HepG2 (cell line): ENCODE results near the gene CPNE4. TPM values are rescaled to one million over a fixed set of nuclear protein-coding genes. Genes with fewer than 3 reads are reported as not detected.

Source experiments
- ATAC-seq: fragments of 200-7000 bp; cut with Tn5 transposase; 3 replicates; pipeline ENCODE4 v1.9.1; 2020; ENCODE audit warnings: mild to moderate bottlenecking, moderate library complexity
- BruUV-seq: library from RNA; stranded (reverse); fragments of 400-500 nt; replicated peaks from 2 replicates; lab custom pipeline; 2021; lab: Mats Ljungman, UMichigan
- CTCF ChIA-PET: fragments of 300-600 bp; formaldehyde crosslinking; extraction: SDS; loops from one replicate; lab custom pipeline; 2021; ENCODE audit warnings: low total read pairs, inconsistent platforms, low intra/inter-chr PET ratio; lab: Yijun Ruan, JAX
- POLR2A ChIA-PET: fragments of 350-600 bp; sonication (Branson Sonifier 250); formaldehyde crosslinking; loops from one replicate; lab custom pipeline; 2020; ENCODE audit warnings: antibody characterized with exemption, inconsistent platforms; lab: Yijun Ruan, JAX
- DNase-seq: peaks from one replicate; pipeline ENCODE4 v3.0.0-alpha.2; 2015; ENCODE audit warnings: low spot score
- FAIRE-seq: peaks from 3 replicates; lab custom pipeline; 2011; peaks lifted over from hg19 to GRCh38; lab: Jason Lieb, UNC
- H2AFZ ChIP-seq: one replicate; pipeline ENCODE4 v1.6.1; 2011; ENCODE audit warnings: low read length, inconsistent platforms
- H3K27ac ChIP-seq: fragments of 300-600 bp; 3 replicates; pipeline ENCODE4 v1.8.0; 2011; ENCODE audit warnings: mixed run types, mild to moderate bottlenecking, mixed read lengths, low read length, inconsistent platforms; ENCODE audit not compliant: insufficient read depth; ENCODE audit errors: extremely low read length
- H3K27me3 ChIP-seq, 2 experiments: fragments of 200-600 bp in 1 of 2; 2 replicates in 1 of 2; 3 replicates in 1 of 2; pipeline versions ENCODE4 v1.6.0 to v1.8.0; 2011; ENCODE audit warnings: low read length in 2 of 2, mild to moderate bottlenecking in 2 of 2, moderate library complexity in 2 of 2, inconsistent platforms in 1 of 2; ENCODE audit not compliant: insufficient read depth in 2 of 2, control insufficient read depth in 1 of 2
- H3K36me3 ChIP-seq, 2 experiments: fragments of 200-600 bp in 1 of 2; replicated peaks in 1 of 2; 2 replicates in 1 of 2; 3 replicates in 1 of 2; pipeline versions ENCODE4 v1.5.1 to v1.8.0; 2011; ENCODE audit warnings: low read length in 2 of 2, inconsistent platforms in 1 of 2; ENCODE audit not compliant: insufficient read depth in 2 of 2, control insufficient read depth in 1 of 2
- H3K4me1 ChIP-seq: 2 replicates; pipeline ENCODE4 v1.5.1; 2012; ENCODE audit warnings: low read length, inconsistent platforms; ENCODE audit not compliant: insufficient read depth
- H3K4me2 ChIP-seq: 2 replicates; pipeline ENCODE4 v1.6.0; 2011; ENCODE audit warnings: low read depth, low read length, inconsistent platforms
- H3K4me3 ChIP-seq, 3 experiments: fragments of 200-600 bp in 1 of 3; sonication (generic), shearing (Covaris generic) in 1 of 3; replicated peaks in 1 of 3; 2 replicates each; pipeline ENCODE4 v1.5.1; 2011 to 2016; ENCODE audit warnings: low read length in 3 of 3, inconsistent platforms in 2 of 3, low read depth in 2 of 3, mild to moderate bottlenecking in 2 of 3, control low read depth in 1 of 3, mixed read lengths in 1 of 3; ENCODE audit not compliant: insufficient read depth in 1 of 3
- H3K79me2 ChIP-seq: one replicate; pipeline ENCODE4 v1.6.1; 2011; ENCODE audit warnings: low read length, inconsistent platforms; ENCODE audit not compliant: insufficient read depth
- H3K9ac ChIP-seq: 2 replicates; pipeline ENCODE4 v1.6.0; 2011; ENCODE audit warnings: mild to moderate bottlenecking, low read depth, low read length, inconsistent platforms; ENCODE audit not compliant: insufficient read depth
- H3K9me3 ChIP-seq: 2 replicates; pipeline ENCODE4 v1.5.1; 2012; ENCODE audit warnings: mild to moderate bottlenecking, low read length
- H4K20me1 ChIP-seq: 2 replicates; pipeline ENCODE4 v1.6.0; 2011; ENCODE audit warnings: inconsistent platforms, mild to moderate bottlenecking, low read length, moderate library complexity; ENCODE audit not compliant: insufficient read depth
- ATF7 ChIP-seq, 2 experiments: fragments of 450-650 bp in 1 of 2; sonication (generic) in 1 of 2; formaldehyde crosslinking in 1 of 2; IDR thresholded peaks; 2 replicates each; pipeline versions ENCODE4 v1.4.0 to v1.6.1; 2016 to 2020; ENCODE audit warnings: antibody characterized with exemption in 1 of 2, mild to moderate bottlenecking in 1 of 2, missing genetic modification reagents in 1 of 2
- BRF2 ChIP-seq: sonication (generic); formaldehyde crosslinking; IDR thresholded peaks from 2 replicates; pipeline ENCODE4 v1.8.1; 2022; ENCODE audit warnings: mild to moderate bottlenecking, missing genetic modification reagents
- CEBPG ChIP-seq: IDR thresholded peaks from 2 replicates; pipeline ENCODE4 v1.6.1; 2016
- HNRNPL ChIP-seq: fragments of 200-400 bp; formaldehyde crosslinking; IDR thresholded peaks from 2 replicates; pipeline ENCODE4 v1.6.1; 2017; ENCODE audit warnings: mild to moderate bottlenecking, low read depth, low read length
- HOXD1 ChIP-seq: sonication (generic); formaldehyde crosslinking; IDR thresholded peaks from 2 replicates; pipeline ENCODE4 v1.5.0; 2020; ENCODE audit warnings: missing genetic modification reagents
- IKZF4 ChIP-seq: sonication (generic); formaldehyde crosslinking; IDR thresholded peaks from 2 replicates; pipeline ENCODE4 v1.5.1; 2020; ENCODE audit warnings: borderline replicate concordance, mild to moderate bottlenecking, low read depth, missing genetic modification reagents; ENCODE audit errors: not compliant biosample characterization
- NAIF1 ChIP-seq: sonication (generic); formaldehyde crosslinking; IDR thresholded peaks from 2 replicates; pipeline ENCODE4 v1.5.0; 2020; ENCODE audit warnings: mild to moderate bottlenecking, missing genetic modification reagents, borderline replicate concordance
- NCOA5 ChIP-seq: sonication (generic); formaldehyde crosslinking; IDR thresholded peaks from 2 replicates; pipeline ENCODE4 v1.4.0; 2020; ENCODE audit warnings: missing genetic modification reagents
- STAT5B ChIP-seq: sonication (generic); formaldehyde crosslinking; IDR thresholded peaks from 2 replicates; pipeline ENCODE4 v1.4.0; 2020; ENCODE audit warnings: missing genetic modification reagents
- ZNF17 ChIP-seq: sonication (generic); formaldehyde crosslinking; IDR thresholded peaks from 2 replicates; pipeline ENCODE4 v1.5.0; 2020; ENCODE audit warnings: mild to moderate bottlenecking, missing genetic modification reagents
- ZNF18 ChIP-seq: sonication (generic); formaldehyde crosslinking; IDR thresholded peaks from 2 replicates; pipeline ENCODE4 v1.8.0; 2022; ENCODE audit warnings: mild to moderate bottlenecking, missing genetic modification reagents; ENCODE audit not compliant: insufficient replicate concordance
- ZNF180 ChIP-seq: sonication (generic); formaldehyde crosslinking; IDR thresholded peaks from 2 replicates; pipeline ENCODE4 v1.4.0; 2020; ENCODE audit warnings: low read depth, missing genetic modification reagents, borderline replicate concordance
- ZNF20 ChIP-seq: sonication (generic); formaldehyde crosslinking; IDR thresholded peaks from 2 replicates; pipeline ENCODE4 v1.4.0; 2020; ENCODE audit warnings: mild to moderate bottlenecking, moderate library complexity, missing genetic modification reagents
- ZNF234 ChIP-seq: sonication (generic); formaldehyde crosslinking; conservative IDR thresholded peaks from 2 replicates; pipeline ENCODE4 v1.5.1; 2020; ENCODE audit warnings: mild to moderate bottlenecking, missing genetic modification reagents
- ZNF430 ChIP-seq: sonication (generic); formaldehyde crosslinking; IDR thresholded peaks from 2 replicates; pipeline ENCODE4 v1.9.0; 2021; ENCODE audit warnings: mild to moderate bottlenecking, missing genetic modification reagents
- ZNF543 ChIP-seq: sonication (generic); formaldehyde crosslinking; IDR thresholded peaks from 2 replicates; pipeline ENCODE4 v1.4.0; 2020; ENCODE audit warnings: mild to moderate bottlenecking, missing genetic modification reagents
- ZNF761 ChIP-seq: sonication (generic); formaldehyde crosslinking; conservative IDR thresholded peaks from 2 replicates; pipeline ENCODE4 v1.4.0; 2020; ENCODE audit warnings: mild to moderate bottlenecking, missing genetic modification reagents
- ZNF883 ChIP-seq: sonication (generic); formaldehyde crosslinking; IDR thresholded peaks from 2 replicates; pipeline ENCODE4 v1.5.1; 2020; ENCODE audit warnings: mild to moderate bottlenecking, missing genetic modification reagents; ENCODE audit errors: not compliant biosample characterization
- WGBS: methylation state at CpG from one replicate; pipeline ENCODE4 v1.1.6; 2017; ENCODE audit warnings: low lambda C conversion rate; 5-methylcytosine and 5-hydroxymethylcytosine counted together
- in situ Hi-C: cut with HindIII; loops from 2 replicates; pipeline ENCODE4 v1.10.0; 2017; ENCODE audit warnings: low pct_unique_long_range_greater_than_20kb; ENCODE audit not compliant: extremely low pct_ligation_motif_present
- intact Hi-C: fragments of 100-400 bp; cut with micrococcal nuclease; formaldehyde crosslinking; loops from one replicate; pipeline ENCODE4 v1.10.0; 2022; ENCODE audit not compliant: unreplicated experiment
- polyA plus RNA-seq, 8 experiments: library from polyadenylated mRNA; depleted of rRNA in 3 of 8; stranded (reverse) in 7 of 8; unstranded in 1 of 8; fragments of >200 nt; fragmentation: Illumina TruSeq in 4 of 8; extraction: Trizol in 4 of 8; gene quantifications; 2 replicates each; pipeline versions ENCODE4 v1.2.1 to v1.2.3, GENCODE V29; 2011 to 2016; ENCODE audit warnings: low read depth in 4 of 8, missing spikeins in 1 of 8, mixed read lengths in 1 of 8; ENCODE audit not compliant: insufficient read depth in 1 of 8
- total RNA-seq, 5 experiments: library from RNA; depleted of rRNA; stranded (reverse); fragments of >200 nt; fragmentation: Illumina TruSeq; extraction: Trizol; gene quantifications; 2 replicates each; pipeline ENCODE4 v1.2.3, GENCODE V29; 2016; ENCODE audit warnings: low read depth in 1 of 5

The CPNE4 gene
- total and polyA plus RNA-seq, 2 of the 13 experiments (the other 11 are each of a cell fraction or from before 2014, with no cell fraction given) = not detected

GRCh38 chr3:131750256-131750655 is 284.6 kb downstream of the CPNE4 start:
- H2AFZ ChIP-seq = no peak overlapping the region
- no peaks in the 10 kb centered on the region for H4K20me1 ChIP-seq
- no TSS peak for BruUV-seq
- H3K36me3 ChIP-seq = no peaks in the 10 kb centered on the region
- no peaks in the 10 kb centered on the region for H3K4me1 ChIP-seq
- in situ Hi-C loops = no loop called here
- ChIA-PET CTCF (no interaction called here), POLR2A (no interaction called here)
- intact Hi-C loops = no loop called here
- ATAC-seq = no peak
- TF ChIP-seq ZNF761 (CRISPR knock-in tag) (no peak), ZNF543 (no peak), ZNF883 (no peak), ZNF17 (CRISPR knock-in tag) (no peak), NAIF1 (CRISPR knock-in tag) (no peak), ZNF430 (CRISPR knock-in tag) (no peak), IKZF4 (CRISPR knock-in tag) (no peak), HOXD1 (no peak), ZNF20 (no peak), ZNF234 (no peak), NCOA5 (no peak), ATF7 (IDR thresholded peaks at IDR 0.05) (no peak), ATF7 (CRISPR knock-in tag; IDR thresholded peaks at IDR 0.05) (no peak), STAT5B (CRISPR knock-in tag) (no peak), ZNF18 (no peak), CEBPG (no peak), ZNF180 (no peak), BRF2 (CRISPR knock-in tag) (no peak), HNRNPL (no peak)
- no peak overlapping the region for H3K4me2 ChIP-seq
- no peak overlapping the region for H3K27ac ChIP-seq
- no peaks in the 10 kb centered on the region for H3K79me2 ChIP-seq
- no peaks in the 10 kb centered on the region for H3K9me3 ChIP-seq
- H3K27me3 ChIP-seq = no peaks in the 10 kb centered on the region
- H3K4me3 ChIP-seq = no peak overlapping the region
- DNase-seq = no peak
- FAIRE-seq = no peak
- under 1% methylated on average over 3 of the region's 3 CpGs for WGBS
- no peak overlapping the region for H3K9ac ChIP-seq
